Measurements from ENCODE around the gene MYO1E. TPM values are rescaled to one million over a fixed set of nuclear protein-coding genes. Genes with fewer than 3 reads are reported as not detected.

MYO1E gene
- total RNA-seq, 4 donors from 2014 or later = 131 to 388 (median 345) TPM

- Histone ChIP-seq H3K27ac (peak overlapping the region in 1 of 4 donors; percentile 26), H3K36me3 (no peaks in the 10 kb centered on the region), H3K4me1 (peaks cover 0 to 65% (median 41%) of the 10 kb centered on the region in 4 donors), H3K27me3 (no peaks in the 10 kb centered on the region), H3K4me3 (no peak overlapping the region), H3K9me3 (no peaks in the 10 kb centered on the region)
- TF ChIP-seq POLR2AphosphoS5 (IDR thresholded peaks at IDR 0.05) = no peak
- TF ChIP-seq EP300 (IDR thresholded peaks at IDR 0.05; ENCODE audit: low read depth) = no peak
- TF ChIP-seq CTCF (IDR thresholded peaks at IDR 0.05) = no peak
- TF ChIP-seq POLR2A (IDR thresholded peaks at IDR 0.05) = no peak
- intact Hi-C loops (cut with DNase I; ENCODE audit: low total_unique reads) = no loop called here
- DNase-seq = no peak
- in situ Hi-C loops (cut with MboI; ENCODE audit: low pct_ligation_motif_present in 1 of 4, low pct_unique_long_range_greater_than_20kb in 1 of 4, low sequenced_read_pairs in 3 of 4) = no loop called here
Observed at GRCh38 chr15:59289574-59289973, 83.1 kb downstream of the MYO1E start.

- H3K4me3 ChIP-seq = no peak overlapping the region
- in situ Hi-C loops (cut with MboI; ENCODE audit: low pct_ligation_motif_present in 1 of 4, low pct_unique_long_range_greater_than_20kb in 1 of 4, low sequenced_read_pairs in 3 of 4) = no loop called here
Observed at GRCh38 chr15:59283717-59284391, 88.8 kb downstream of the MYO1E start.

GRCh38 chr15:59282515-59283337 lies 89.9 kb downstream of the MYO1E start:
- Histone ChIP-seq H3K36me3 (no peaks in the 10 kb centered on the region), H3K27ac (peak overlapping the region; percentile 79 to 87 (median 86)), H3K27me3 (no peaks in the 10 kb centered on the region), H3K4me1 (peaks cover 0 to 71% (median 36%) of the 10 kb centered on the region in 4 donors), H3K9me3 (no peaks in the 10 kb centered on the region), H3K4me3 (no peak overlapping the region)
- TF ChIP-seq EP300 (IDR thresholded peaks at IDR 0.05; ENCODE audit: low read depth) (no peak), POLR2A (IDR thresholded peaks at IDR 0.05) (no peak), CTCF (IDR thresholded peaks at IDR 0.05) (no peak), POLR2AphosphoS5 (IDR thresholded peaks at IDR 0.05) (no peak)
- WGBS, 2 donors (ENCODE audit: low coverage in 1 of 2) = 67 to 81% methylated on average over 1 to 14 of the region's 14 CpGs
- DNase-seq = no peak
- in situ Hi-C loops (cut with MboI; ENCODE audit: low pct_ligation_motif_present in 1 of 4, low pct_unique_long_range_greater_than_20kb in 1 of 4, low sequenced_read_pairs in 3 of 4) (no loop called here), intact Hi-C loops (cut with DNase I; ENCODE audit: low total_unique reads) (no loop called here)

More at GRCh38 chr15:59283717-59284391, 88.8 kb downstream of the MYO1E start:
- TF ChIP-seq POLR2A (IDR thresholded peaks at IDR 0.05) (peak; percentile 89), EP300 (IDR thresholded peaks at IDR 0.05; ENCODE audit: low read depth) (peak; percentile 7), POLR2AphosphoS5 (IDR thresholded peaks at IDR 0.05) (peak; percentile 78 to 95 (median 89)), CTCF (IDR thresholded peaks at IDR 0.05) (peak in 2 of 5 experiments; percentile 24 to 43)
- H3K36me3 ChIP-seq = no peaks in the 10 kb centered on the region
- peak; percentile 88 for DNase-seq
- H3K27ac ChIP-seq = peak overlapping the region; percentile 79 to 87 (median 86)
- intact Hi-C loops (cut with DNase I; ENCODE audit: low total_unique reads) = no loop called here
- H3K4me1 ChIP-seq = peaks cover 0 to 60% (median 31%) of the 10 kb centered on the region in 4 donors
- 42 to 51% methylated on average over 3 to 7 of the region's 7 CpGs for WGBS, 2 donors (ENCODE audit: low coverage in 1 of 2)
- H3K9me3 ChIP-seq = no peaks in the 10 kb centered on the region
- H3K27me3 ChIP-seq = no peaks in the 10 kb centered on the region

GRCh38 chr15:59281699-59282098 lies 91.0 kb downstream of the MYO1E start:
- in situ Hi-C loops (cut with MboI; ENCODE audit: low pct_ligation_motif_present in 1 of 4, low pct_unique_long_range_greater_than_20kb in 1 of 4, low sequenced_read_pairs in 3 of 4) (no loop called here), intact Hi-C loops (cut with DNase I; ENCODE audit: low total_unique reads) (no loop called here)
- Histone ChIP-seq H3K27ac (peak overlapping the region in 3 of 4 donors; percentile 55 to 78 (median 69)), H3K4me3 (no peak overlapping the region), H3K27me3 (no peaks in the 10 kb centered on the region), H3K9me3 (no peaks in the 10 kb centered on the region), H3K4me1 (peaks cover 0 to 80% (median 46%) of the 10 kb centered on the region in 4 donors), H3K36me3 (no peaks in the 10 kb centered on the region)
- TF ChIP-seq CTCF (IDR thresholded peaks at IDR 0.05) (no peak), POLR2A (IDR thresholded peaks at IDR 0.05) (no peak), POLR2AphosphoS5 (IDR thresholded peaks at IDR 0.05) (no peak), EP300 (IDR thresholded peaks at IDR 0.05; ENCODE audit: low read depth) (no peak)
- DNase-seq = no peak
- WGBS, 2 donors (ENCODE audit: low coverage in 1 of 2) = 94 to 100% methylated on average over 5 of the region's 5 CpGs

All from transverse colon (tissue), 4 donors.